HG02973 (cell line): Measurements from ENCODE around the gene UHMK1.
"Not testable (repeated sequence)": the region's sequence is repeated elsewhere in the genome, so short reads cannot be mapped to it uniquely, and the experiment has no call there.

Experiments used
- ATAC-seq: cut with Tn5 transposase; IDR thresholded peaks from one replicate; pipeline ENCODE4 v1.9.1; 2021; ENCODE audit warnings: moderate library complexity; ENCODE audit not compliant: unreplicated experiment

The UHMK1 gene, protein sequence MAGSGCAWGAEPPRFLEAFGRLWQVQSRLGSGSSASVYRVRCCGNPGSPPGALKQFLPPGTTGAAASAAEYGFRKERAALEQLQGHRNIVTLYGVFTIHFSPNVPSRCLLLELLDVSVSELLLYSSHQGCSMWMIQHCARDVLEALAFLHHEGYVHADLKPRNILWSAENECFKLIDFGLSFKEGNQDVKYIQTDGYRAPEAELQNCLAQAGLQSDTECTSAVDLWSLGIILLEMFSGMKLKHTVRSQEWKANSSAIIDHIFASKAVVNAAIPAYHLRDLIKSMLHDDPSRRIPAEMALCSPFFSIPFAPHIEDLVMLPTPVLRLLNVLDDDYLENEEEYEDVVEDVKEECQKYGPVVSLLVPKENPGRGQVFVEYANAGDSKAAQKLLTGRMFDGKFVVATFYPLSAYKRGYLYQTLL

DNA sequence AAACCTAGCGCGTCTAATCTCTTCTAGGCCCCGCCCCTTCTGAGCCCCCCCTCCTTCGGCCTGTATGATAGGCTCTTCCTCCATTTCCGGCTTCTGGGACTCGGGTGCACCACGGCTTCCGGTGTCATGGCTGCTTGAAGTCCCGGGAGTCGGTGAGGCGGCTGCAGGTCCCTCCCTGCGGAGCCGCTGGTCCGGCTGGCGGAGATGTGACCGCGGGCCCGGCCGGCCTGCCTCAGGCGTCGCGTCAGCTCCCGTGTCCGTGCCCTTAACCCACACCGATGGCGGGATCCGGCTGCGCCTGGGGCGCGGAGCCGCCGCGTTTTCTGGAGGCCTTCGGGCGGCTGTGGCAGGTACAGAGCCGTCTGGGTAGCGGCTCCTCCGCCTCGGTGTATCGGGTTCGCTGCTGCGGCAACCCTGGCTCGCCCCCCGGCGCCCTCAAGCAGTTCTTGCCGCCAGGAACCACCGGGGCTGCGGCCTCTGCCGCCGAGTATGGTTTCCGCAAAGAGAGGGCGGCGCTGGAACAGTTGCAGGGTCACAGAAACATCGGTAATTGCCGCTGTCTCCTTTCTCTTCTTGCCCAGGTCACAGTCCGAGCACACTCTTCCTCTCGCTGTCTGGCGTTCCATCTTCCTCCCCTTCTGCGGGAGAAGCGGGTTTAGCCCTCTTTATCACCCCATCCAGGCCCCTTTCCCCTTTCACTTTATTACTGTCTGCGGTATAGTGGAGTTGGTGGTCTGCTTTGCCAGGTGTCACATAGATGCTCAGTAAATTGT is at the start of gene UHMK1:
UHMK1 (plus strand) TSS at position 96 of the 773 bp plus-strand sequence; CDS start at position 279, 183 bp downstream.
- peak; percentile 91 for ATAC-seq

DNA sequence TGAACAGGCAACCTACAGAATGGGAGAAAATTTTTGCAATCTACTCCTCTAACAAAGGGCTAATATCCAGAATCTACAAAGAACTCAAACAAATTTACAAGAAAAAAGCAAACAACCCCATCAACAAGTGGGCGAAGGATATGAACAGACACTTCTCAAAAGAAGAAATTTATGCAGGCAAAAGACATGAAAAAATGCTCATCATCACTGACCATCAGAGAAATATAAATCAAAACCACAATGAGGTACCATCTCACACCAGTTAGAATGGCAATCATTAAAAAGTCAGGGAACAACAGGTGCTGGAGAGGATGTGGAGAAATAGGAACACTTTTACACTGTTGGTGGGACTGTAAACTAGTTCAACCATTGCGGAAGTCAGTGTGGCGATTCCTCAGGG is 43.3 kb upstream of the UHMK1 start:
- not testable (repeated sequence) for ATAC-seq

DNA sequence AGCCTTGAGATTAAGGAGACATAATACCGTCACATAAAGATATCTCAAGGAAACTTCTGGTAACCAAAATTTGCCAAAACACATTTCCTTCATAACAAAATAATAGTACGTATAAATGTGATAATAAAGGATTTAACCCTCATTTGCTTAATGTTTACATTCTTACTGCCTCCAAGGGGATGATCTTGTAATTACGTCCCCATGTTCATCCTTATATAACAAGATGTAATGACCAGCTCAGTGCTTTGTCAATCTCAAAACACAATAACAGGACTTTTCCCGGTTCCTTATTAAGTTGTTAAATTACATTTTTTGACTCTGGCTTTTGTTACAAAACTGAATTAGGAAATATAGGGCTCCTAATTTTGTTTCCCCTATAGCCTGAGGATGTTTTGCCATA is 41.3 kb upstream of the UHMK1 start:
- no peak for ATAC-seq

DNA sequence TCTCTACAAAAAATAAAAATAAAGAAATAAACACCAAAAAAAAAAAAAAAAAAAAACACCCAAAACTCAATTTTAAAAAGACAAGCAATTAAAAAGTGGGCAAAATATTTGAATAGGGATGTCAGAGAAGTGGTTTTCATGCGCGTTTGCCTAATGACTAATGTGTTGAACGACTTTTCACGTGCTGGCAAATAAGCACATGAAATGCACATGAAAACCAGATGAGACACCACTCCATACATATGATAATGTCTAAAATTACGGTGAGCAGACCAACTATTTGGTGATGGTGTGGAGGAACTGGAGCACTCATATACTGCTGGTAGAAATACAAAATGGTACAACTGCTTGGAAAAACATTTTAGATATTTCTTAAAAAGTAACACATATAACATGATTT is 39.4 kb upstream of the UHMK1 start:
- ATAC-seq: no peak

DNA sequence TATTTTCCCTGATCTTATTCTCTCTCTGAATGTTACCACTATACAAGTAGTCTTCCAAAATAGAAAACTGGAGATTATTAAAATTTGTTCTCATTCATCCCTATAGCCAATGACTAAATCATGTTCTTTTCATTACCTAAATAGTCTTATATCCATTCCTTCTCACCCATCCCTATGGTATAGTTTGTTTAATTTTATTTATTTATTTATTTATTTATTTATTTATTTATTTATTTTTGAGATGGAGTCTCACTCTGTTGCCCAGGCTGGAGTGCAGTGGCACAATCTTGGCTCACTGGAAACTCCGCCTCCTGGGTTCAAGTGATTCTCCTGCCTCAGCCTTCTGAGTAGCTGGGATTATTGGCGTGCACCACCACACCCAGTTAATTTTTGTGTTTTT is 35.2 kb upstream of the UHMK1 start:
- not testable (repeated sequence) for ATAC-seq

DNA sequence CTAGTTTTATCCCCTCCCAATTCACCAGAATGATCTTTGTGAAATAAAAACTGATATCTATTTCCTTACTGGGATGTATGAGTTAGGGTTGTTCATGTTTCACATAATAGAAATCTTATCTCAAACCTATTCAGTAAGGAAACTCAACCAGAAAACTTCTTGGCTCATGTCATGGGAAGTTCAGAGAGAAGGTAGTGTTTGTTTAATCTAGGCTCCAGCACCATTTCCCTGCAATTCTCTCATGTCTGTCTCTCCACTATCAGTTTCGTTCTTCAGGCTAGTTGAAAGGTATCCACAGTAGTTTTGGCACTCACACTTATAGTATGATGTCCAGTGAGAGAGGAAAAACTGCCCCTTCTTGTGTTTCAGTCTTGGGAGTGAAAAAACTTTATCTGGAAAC is 34.6 kb upstream of the UHMK1 start:
- no peak for ATAC-seq

DNA sequence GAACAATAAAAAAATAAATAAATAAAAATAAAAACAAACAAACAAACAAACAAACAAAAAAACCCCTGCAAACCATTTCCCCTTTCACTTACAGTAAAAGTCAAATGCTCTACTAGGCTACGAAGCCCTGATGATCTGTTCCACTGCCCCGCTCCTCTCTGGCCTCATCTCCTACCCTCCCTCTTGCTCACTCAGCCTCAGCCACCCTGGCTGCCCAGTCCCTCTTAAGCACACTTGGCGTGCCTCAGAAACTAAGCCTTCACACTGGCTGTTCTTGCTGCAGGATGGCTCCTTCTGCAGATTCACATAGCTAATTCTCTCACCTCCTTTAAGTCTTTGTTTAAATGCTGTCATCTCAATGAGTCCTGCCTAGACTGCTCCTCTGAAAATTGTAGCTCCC is 30.8 kb upstream of the UHMK1 start:
- no peak for ATAC-seq

DNA sequence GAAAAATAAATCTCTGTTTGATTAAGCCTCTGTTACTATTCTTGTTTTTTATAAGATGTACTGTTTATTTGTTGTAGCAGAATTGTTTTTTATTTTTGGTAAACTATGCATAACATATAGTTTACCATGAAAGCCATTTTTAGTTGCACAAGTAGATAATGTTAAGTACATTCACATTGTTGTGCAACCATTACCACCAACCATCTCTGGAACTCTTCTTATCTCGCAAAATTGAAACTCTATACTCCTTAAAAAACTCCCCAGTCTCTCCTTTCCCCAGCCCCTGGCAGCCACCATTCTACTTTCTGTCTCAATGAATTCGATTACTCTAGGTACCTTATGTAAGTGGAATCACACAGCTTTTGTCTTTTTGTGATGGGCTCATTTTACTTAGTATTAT is 27.4 kb upstream of the UHMK1 start:
- no peak for ATAC-seq

DNA sequence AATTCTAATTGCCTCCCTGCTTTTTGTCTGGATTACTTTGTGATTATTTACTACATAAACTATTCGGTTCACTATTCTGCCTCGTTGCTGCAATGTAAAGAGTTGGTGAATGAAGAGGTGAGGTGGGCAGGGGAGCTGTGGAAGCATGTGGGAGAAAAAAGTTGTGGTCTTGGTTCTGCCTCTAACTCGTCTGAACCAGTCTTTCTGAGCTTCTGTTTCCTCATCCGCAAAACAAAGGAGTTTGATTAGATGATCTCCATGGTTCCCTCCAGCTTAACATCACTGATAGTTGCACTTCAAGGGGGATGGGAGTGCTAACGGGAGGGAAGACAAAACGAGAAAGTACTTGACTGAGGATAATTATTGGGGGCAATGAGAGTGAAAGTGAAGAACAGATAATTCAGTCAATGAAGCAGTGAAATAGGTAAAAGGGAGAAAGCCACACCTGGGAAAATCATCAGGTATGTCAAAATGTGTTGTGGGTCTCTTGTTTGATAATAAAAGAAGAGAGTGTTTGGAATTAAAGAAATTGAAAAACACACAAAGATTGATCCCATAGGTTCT is 26.2 kb upstream of the UHMK1 start:
- no peak for ATAC-seq

DNA sequence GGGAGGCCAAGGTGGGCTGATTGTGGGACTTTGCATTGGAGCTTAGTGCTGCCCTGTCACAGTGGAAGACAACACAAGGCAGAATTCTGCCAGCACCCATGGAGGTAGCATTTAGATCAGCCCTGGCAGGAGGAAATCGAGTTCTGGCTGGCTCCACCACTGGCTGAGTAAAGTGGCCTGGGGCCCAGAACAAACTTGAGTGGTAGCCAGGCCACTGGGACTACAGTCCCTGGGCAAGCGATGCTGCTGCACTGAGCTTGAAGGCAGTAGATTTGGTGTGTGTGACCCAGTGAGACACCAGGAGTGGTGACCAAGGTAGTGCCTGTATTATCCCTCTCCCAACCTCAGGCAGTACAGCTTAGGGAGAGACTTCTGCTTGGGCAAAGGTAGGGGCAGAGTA is 22.5 kb upstream of the UHMK1 start:
- ATAC-seq: no peak

DNA sequence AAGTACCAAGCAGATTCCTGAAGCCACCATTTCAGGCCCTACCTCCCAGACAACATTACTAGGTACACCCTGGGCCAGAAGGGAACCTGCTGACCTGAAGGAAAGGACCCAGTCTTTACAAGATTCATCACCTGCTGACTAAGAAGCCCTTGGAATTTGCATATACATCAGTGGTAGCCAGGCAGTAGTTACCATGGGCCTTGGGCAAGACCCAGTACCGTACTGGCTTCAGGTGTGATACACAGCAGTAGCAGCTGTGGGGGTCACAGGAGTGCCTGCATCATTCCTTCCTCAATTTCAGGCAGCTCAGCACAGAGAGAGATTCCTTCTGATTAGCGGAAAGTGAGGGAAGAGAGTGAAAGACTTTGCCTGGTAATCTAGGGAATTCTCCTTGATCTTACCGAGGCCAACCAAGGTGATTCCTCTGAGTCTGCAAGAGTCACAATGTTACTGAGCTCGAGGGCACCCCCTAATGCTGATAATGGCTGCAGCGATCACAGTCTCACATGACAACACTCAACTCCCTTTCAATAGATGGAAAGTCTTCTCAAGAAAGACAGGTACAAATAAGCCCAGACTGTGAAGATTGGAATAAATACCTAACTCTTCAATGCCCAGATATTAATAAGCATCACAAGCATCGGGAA is 22.0 kb upstream of the UHMK1 start:
- ATAC-seq: no peak

DNA sequence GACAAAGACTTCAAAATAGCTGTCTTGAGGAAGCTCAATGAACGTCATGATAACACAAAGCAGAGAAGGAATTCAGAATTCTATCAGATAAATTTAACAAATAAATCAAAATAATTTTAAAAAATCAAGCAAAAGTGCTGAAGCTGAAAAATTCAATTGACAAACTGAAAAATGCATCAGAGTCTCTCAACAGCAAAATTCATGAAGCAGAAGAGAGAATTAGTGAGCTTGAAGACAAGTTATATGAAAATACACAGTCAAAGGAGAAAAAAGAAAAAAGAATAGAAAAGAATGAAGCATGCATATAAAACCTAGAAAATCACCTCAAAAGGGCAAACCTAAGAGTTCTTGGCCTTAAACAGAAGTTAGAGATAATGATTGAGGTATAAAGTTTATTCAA is 21.0 kb upstream of the UHMK1 start:
- no peak for ATAC-seq

DNA sequence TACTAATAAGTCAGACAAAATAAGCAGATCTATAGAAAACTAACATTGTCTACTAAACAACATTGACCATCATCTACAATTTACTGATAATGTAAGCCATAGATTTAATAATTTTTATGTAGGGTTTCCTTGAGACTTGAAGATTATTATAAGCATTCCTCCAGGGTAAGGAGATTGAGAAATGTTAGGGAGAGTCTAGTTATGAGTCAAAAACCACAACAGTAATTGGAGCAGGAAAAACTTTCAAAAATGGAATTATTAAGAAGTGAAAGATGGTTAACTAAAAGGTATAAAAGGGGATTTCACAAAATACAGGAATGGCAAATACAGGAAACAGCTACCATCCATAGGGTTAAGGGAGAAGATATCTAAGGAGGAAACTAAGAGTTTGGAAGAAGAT is 12.4 kb upstream of the UHMK1 start:
- no peak for ATAC-seq

DNA sequence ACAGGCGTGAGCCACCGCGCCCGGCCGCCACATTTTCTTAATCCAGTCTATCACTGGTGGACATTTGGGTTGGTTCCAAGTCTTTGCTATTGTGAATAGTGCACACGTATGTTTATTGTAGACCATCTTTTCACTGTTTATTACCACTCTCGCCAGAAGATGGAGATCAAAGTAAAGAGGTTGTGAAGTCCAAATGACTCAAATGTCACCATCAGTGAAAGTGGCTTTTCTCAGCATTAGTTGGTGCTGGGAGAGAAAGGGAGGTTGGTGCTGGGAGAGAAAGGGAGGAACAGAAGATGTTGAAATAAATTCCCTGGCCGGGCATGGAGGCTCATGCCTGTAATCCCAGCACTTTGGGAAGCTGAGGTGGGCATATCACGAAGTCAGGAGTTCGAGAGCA is 10.4 kb upstream of the UHMK1 start:
- no peak for ATAC-seq

DNA sequence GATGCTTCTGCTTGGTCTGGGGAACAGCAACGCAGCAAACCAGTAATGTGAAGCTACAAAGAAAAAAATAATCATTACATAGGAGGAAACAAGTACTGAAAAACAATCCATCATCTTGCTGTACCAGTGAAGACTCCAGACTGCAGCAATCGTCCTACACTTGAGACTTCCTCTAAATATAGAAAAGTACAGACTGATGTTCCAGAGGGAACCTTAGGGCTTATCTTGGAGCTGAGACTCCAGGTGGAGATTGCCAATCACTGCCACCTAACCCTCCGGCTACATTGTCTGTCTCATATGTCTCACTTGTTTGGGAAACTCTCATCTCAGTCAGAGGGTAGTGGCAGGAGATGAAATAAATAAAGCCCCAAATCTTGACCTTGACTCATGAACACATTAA is 9.4 kb upstream of the UHMK1 start:
- ATAC-seq: no peak

DNA sequence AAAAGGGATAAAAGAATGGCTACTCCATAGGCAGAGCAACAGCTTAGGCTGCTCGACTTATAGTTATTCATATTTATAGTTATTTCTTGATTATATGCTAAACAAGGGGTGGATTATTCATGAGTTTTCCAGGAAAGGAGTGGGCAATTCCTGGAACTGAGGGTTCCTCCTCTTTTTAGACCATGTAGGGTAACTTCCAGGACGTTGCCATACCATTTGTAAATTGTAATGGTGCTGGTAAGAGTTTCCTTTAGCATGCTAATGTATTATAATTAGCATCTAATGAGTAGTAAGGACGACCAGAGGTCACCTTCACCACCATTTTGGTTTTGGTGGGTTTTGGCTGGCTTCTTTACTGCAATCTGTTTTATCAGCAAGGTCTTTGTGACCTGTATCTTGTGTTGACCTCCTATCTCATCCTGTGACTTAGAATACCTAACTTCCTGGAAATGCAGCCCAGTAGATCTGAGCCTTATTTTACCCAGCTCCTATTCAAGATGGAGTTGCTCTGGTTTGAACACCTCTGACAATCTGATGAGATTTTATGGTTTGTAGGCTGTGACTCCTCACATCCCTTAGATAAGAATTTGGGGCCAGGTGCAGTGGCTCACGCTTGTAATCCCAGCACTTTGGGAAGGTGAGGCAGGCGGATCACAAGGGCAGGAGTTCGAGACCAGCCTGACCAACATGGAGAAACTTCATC is 1.9 kb upstream of the UHMK1 start:
- ATAC-seq: not testable (repeated sequence)

DNA sequence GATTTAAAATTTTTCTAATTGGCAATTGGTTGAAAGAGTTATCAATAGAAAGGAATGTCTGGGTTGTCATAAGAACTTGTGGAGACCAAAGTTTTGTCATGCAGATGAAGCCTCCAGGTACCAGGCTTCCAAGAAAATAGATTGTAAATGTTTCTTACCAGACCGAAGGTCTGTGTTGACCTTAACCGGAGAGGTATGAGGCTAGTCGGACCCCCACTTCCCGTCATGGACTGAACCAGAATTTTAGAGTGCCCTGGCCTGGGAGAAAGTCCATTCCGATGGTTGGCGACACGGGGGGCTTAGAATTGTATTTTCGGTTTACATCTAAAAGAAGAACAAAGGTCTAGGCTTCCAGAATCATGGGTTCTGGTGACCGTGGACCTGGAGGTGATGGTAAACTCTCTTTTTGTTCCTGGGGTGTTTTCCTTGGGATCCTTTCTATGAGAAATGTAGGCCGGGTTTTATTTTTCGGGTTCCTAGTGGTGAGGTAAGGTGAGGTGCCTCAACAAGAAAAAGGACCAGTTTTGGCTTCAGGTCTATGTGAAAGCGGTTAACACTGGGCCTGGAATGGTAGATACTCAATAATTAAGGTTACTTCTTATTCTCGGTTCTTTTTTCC is 405 bp upstream of the UHMK1 start:
- ATAC-seq: no peak

DNA sequence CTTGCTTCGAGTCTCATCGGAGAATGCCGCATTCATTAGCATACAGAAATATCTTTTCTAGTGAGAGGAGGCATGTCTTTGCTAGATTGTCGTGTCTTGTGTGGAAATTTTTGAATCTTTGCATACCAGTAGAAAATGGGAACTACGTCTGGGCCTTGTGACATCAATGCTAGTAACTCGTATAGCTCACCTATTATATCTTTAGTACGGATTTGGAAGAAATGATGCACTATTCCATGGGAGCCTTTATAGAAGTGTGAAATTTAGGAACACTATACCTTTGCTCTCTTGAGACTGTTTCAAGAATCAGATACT is 835 bp downstream of the UHMK1 start:
- ATAC-seq: peak; percentile 30

DNA sequence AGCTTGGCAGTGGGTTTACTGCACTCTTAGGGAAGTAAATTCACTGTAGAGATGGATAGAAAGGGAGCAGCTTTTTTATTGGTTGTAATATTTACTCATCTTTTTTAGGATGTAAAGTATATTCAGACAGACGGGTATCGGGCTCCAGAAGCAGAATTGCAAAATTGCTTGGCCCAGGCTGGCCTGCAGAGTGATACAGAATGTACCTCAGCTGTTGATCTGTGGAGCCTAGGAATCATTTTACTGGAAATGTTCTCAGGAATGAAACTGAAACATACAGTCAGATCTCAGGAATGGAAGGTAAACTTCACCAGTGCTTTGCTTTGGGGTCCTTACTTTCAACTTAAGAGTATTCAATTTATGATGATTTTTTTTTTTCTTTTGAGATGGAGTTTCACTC is 3.2 kb downstream of the UHMK1 start:
- ATAC-seq: no peak

DNA sequence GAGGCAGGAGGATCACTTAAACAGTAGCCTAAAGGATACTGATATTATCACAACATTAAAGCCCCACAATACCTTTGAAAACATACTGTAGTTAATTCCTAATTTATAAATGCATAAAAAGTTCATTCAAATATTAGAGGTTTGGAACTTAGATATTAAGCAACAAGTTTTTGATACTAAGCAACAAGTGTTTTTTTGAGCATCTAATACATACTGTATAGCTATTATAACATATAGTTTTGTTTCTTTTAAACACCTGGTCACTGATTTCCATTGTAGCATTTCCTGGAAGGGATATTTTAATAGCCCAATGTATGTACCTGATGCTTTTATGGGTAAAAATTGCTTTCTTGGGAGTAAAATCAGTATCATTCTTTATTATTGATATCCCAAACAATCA is 4.5 kb downstream of the UHMK1 start:
- ATAC-seq: no peak

DNA sequence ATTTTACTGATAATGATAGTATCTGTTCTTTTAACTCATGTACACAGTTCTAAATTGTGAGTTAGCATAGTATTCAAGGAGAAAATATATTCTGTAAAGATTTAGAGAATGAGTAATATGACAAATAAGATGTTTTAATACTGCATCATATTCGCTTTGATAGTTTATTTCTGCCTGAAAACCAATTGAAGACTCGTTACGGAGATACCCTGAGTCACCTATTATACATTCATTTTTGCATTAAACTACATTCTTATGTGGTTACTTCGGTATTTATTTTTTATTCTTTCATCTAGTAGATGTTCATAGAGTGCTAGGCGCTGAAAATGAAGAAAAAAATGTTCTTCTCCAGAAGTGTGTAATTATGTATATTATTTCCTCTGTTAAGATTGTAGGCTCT is 5.3 kb downstream of the UHMK1 start:
- no peak for ATAC-seq
